GM21367 (cell line): ENCODE measurements around the gene KRTAP6-2.

ENCODE experiments used
- ATAC-seq: cut with Tn5 transposase; IDR thresholded peaks from one replicate; pipeline ENCODE4 v1.9.1; 2021; ENCODE audit not compliant: unreplicated experiment

The KRTAP6-2 gene

GRCh38 chr21:30598802-30599201, at the start of gene KRTAP6-2:
TSS of gene KRTAP6-2 (minus strand) at chr21:30598902. CDS start at chr21:30598874, 28 bp downstream.
- no peak for ATAC-seq

DNA sequence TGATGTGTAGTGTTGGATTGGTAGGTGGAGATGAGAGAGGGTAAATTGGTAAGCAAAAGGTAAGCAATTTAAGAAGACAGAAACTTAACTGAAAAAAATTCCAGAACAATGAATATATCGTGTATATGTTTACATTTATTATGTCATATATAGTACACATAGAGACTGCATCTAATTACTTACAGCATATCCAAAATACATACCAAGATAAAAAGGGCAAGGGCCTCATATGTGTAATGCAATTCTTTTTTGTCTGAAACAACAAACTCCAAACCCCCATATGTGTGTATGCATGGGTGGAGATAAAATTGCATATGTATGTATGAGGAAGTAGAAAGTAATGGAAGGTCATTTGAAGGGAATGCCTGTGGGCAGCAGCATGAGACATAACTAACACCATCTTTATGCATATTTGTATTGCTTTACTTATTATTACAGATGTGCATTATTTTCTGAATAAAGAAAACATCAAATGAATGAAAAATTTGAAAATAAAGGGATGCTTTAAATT, 48.3 kb upstream of the KRTAP6-2 start:
- ATAC-seq: no peak

GRCh38 chr21:30642564-30642963, 43.9 kb upstream of the KRTAP6-2 start, which contains the start of gene KRTAP20-3:
TSS of gene KRTAP20-3 (plus strand) at chr21:30642864.
- ATAC-seq: no peak

DNA sequence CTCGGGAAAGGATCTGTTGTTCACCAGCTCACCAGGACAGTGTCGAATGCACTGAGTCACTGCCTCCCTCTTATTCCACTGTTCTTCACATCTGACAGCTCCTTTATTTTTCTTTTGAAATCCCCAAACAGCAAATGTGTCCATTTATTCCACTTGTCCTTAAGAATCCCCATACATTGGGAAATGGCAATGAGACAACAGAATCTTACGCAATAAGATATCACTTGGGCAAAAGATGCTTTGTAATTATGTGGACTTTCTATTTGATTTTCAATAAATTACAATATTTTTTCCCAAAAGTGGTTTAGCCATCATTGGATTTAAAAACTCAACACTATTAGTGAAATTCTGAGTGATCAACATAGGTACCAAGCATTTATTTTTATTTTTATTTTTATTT, 40.0 kb upstream of the KRTAP6-2 start:
- no peak for ATAC-seq

DNA sequence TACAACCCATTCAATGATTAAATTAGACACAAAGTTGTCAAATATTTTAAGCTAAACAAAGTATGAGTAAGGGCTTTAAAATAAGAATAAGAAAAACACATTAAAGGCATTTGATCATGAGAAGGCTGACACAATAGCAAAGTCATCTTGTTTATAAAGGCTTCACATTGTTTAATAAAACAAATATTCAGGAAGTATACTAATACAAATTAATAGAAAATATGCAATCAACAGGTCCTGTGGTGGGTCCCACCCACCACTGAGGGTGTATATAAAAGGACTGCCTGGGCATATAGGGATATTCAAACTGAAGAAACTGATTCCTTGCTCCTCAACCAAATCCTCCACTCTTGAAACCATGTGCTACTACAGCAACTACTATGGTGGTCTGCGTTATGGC, 36.2 kb upstream of the KRTAP6-2 start, which contains the start of gene KRTAP20-2:
Gene KRTAP20-2, plus strand, starts transcription at position 301 of the 400 bp plus-strand sequence. Its CDS starts 58 bp downstream, at position 359.
- no peak for ATAC-seq

- ATAC-seq: no peak
Measured at GRCh38 chr21:30629200-30629599, 30.5 kb upstream of the KRTAP6-2 start.

DNA sequence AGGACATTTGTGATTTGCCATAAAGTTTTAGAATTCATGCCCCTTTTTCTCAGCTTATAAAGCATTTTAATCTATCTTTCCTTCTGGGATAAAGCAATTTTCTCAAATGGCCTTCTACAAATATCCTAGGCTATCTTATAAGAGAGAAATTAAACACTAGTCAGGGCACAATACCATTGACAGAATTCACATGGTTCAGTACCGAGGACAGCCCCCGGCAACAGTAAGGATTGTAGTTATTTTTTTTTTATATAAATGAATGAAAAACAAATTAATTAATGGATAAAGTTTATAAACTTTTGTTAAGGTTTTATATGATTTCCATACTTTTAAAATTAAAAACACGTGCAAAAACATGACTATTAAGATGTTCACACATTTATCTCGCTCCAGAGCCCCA, 29.4 kb upstream of the KRTAP6-2 start:
- no peak for ATAC-seq

GRCh38 chr21:30625449-30626165, 26.9 kb upstream of the KRTAP6-2 start:
- no peak for ATAC-seq

- no peak for ATAC-seq
Measured at GRCh38 chr21:30623362-30623761, 24.7 kb upstream of the KRTAP6-2 start.

DNA sequence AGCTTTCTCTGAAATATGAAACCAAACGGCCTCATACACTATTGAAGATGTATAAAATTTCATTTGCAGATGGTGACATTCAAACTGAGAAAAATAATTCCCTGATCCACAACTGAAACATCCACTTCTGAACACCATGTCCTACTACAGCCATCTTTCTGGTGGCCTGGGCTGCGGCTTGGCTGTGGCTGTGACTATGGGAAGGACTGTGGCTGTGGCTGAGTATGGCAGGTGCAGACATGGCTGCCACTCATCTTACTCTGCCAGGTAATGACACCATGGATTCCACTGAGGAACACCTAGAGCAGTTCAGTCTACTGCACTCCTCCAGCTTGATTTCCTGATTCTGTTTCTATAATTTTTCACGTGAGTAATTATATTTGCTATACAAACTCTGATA, 21.8 kb upstream of the KRTAP6-2 start, which contains the start of gene KRTAP20-4:
Gene KRTAP20-4, plus strand, starts transcription at position 106 of the 400 bp plus-strand sequence.
- ATAC-seq: no peak

- ATAC-seq: no peak
Measured at GRCh38 chr21:30620080-30620479, 21.4 kb upstream of the KRTAP6-2 start.

GRCh38 chr21:30616125-30616524, 17.4 kb upstream of the KRTAP6-2 start, which contains the start of gene KRTAP20-1:
TSS of gene KRTAP20-1 (plus strand) at chr21:30616425. CDS start at chr21:30616455, 30 bp downstream.
- ATAC-seq: no peak

- no peak for ATAC-seq
Measured at GRCh38 chr21:30615199-30615598, 16.5 kb upstream of the KRTAP6-2 start.

- ATAC-seq: no peak
Measured at GRCh38 chr21:30613836-30614235, 15.1 kb upstream of the KRTAP6-2 start, which contains the start of gene KRTAP6-1. TSS of gene KRTAP6-1 (minus strand) at chr21:30613930. CDS start at chr21:30613904, 26 bp downstream.

- ATAC-seq: no peak
Measured at GRCh38 chr21:30612132-30612531, 13.4 kb upstream of the KRTAP6-2 start.

DNA sequence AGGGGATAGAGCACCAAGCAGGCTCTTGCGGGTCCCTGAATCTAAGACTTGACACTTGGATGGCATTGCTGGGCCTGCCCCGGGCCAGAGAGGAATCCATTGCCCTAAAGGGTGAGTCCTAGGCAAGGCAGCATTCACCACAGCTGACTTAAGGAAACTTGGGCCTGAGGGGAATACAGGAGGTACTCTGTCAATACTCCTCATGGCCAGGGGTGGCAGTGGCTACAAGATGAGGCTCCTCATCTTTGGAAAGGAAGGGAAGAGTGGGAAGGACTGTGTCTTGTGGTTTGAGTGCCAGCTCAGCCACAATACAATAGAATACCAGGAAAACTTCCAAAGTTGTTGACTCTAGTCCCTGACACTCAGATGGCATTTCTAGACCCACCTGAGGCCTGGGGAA, 7.3 kb upstream of the KRTAP6-2 start:
- no peak for ATAC-seq

DNA sequence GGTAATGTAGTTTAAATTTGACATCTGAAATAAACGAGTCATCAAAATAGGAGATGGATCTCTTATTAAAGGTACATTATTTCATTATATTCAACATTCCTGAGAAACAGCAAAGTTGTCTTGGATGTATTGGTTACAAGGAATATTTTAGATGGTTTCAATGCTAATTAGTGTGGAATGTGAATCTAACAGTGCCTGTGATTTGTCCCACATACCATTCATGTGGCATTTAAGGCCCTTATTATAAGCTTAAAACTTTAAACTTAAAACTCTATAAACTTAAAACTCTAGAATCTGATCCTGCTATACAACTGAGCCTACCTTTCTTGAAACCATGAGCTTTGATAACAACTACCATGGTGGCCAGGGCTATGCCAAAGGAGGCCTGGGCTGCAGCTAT, 2.1 kb upstream of the KRTAP6-2 start, which contains the start of gene KRTAP22-1:
Gene KRTAP22-1, plus strand, starts transcription at position 301 of the 400 bp plus-strand sequence.
- ATAC-seq: no peak

- no peak for ATAC-seq
Measured at GRCh38 chr21:30592140-30592539, 6.6 kb downstream of the KRTAP6-2 start, which contains the start of gene KRTAP6-3. TSS of gene KRTAP6-3 (plus strand) at chr21:30592440. CDS start at chr21:30592446, 6 bp downstream.

- no peak for ATAC-seq
Measured at GRCh38 chr21:30590297-30590696, 8.4 kb downstream of the KRTAP6-2 start, which contains the start of gene KRTAP22-2. TSS of gene KRTAP22-2 (minus strand) at chr21:30590397.

- no peak for ATAC-seq
Measured at GRCh38 chr21:30582870-30583269, 15.8 kb downstream of the KRTAP6-2 start.

DNA sequence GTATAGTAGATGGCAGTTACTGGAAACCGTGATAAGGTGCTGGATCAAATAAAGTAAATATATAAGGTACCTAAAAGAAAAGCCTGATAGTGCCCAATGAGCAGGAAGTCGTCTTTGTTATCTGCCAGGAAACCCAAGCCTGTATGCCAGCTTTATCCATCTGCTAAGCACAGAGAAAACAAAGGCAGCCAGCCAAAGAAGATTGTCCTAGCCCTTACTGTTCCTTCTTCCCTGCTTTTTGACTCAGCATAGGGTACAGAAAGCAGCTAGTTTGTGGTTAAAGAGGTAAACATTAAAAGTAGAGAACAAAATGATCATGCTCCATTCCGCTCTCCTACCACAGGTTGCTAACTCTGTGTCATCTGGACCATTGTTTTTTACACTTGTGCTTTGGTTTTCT, 18.6 kb downstream of the KRTAP6-2 start:
- ATAC-seq: no peak

DNA sequence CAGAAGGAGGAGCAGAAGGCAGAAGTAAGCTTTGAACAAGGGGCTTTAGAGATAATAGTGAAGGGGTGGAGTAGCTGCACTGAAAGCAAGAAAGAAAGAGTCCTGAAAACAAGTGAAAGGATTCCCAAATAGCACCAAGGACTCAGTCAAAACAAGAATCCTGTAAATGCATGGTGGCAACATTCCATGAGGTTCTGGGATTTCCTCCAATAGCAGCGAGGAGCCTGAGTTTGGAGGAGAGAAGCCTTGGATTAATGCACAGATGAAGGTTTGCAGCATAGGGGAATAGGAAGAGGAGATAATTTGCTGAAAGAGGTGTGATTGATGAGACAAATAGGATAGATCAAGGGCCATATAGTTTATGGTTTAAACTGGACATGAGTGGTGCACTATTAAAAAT, 19.4 kb downstream of the KRTAP6-2 start:
- no peak for ATAC-seq
